Left cardiac atrium (tissue), 2 donors: ENCODE data around the gene SLC12A7. TPM values are rescaled to one million over a fixed set of nuclear protein-coding genes. Genes with fewer than 3 reads are reported as not detected.

Experiments
- microRNA-seq, 2 donors: library from miRNA; unstranded; fragments of <30 nt; microRNA quantifications; one replicate each; pipeline ENCODE4 v1.2.0, GENCODE V29; 2020
- total RNA-seq, 2 donors: library from RNA; stranded (reverse); fragmentation: NEBNext Ultra II Directional; extraction: Animal tissue kit (Norgen Biotek cat#: 25700); gene quantifications; one replicate each; pipeline ENCODE4 v1.2.1, GENCODE V29; 2021
- donor health status: DM: no; HTN: yes; CAD: no; lungs with severe emphysema.
- donor health status: DM: yes; HTN: yes; CAD: no.

The SLC12A7 gene
- total RNA-seq, 2 donors from 2014 or later: 53.7 to 54.1 TPM

Small RNA genes lying within 50 kb of the gene (microRNA-seq; reads per million reads assigned to microRNA genes)
- 0.27 to 0.40 reads per million in 2 donors for gene MIR4635

Other genes with a start within 250 kb of the SLC12A7 start
- gene BRD9, start 219.3 kb downstream of the SLC12A7 start, total RNA-seq: 10 to 100 TPM; 26.8 to 39.3 TPM
- gene TRIP13, start 219.2 kb downstream of the SLC12A7 start, total RNA-seq: 1 to 10 TPM in 1 of 2 donors, under 1 TPM in 1; 0.88 to 1.1 TPM
- gene NKD2, start 103.3 kb downstream of the SLC12A7 start, total RNA-seq: 10 to 100 TPM in 1 of 2 donors, 1 to 10 TPM in 1; 4.4 to 10.4 TPM
- not detected for gene SLC6A19, start 89.5 kb upstream of the SLC12A7 start, total RNA-seq
- not detected for gene SLC6A18, start 113.3 kb upstream of the SLC12A7 start, total RNA-seq
- gene TERT, start 183.0 kb upstream of the SLC12A7 start, total RNA-seq: not detected
- gene CLPTM1L, start 233.0 kb upstream of the SLC12A7 start, total RNA-seq: 10 to 100 TPM; 46.6 to 51.7 TPM